Measurements from ENCODE around the gene BIN1.

- no peak for TF ChIP-seq POU2F2 (IDR thresholded peaks at IDR 0.05; ENCODE audit: low read depth, low read length)
- TF ChIP-seq POLR2A (IDR thresholded peaks at IDR 0.05; ENCODE audit: low read depth, low read length) = no peak
- no peak for TF ChIP-seq POLR2AphosphoS5 (IDR thresholded peaks at IDR 0.05; ENCODE audit: low read depth, low read length)
- no peak for TF ChIP-seq TAF1 (IDR thresholded peaks at IDR 0.05; ENCODE audit: low read depth, low read length)
- TF ChIP-seq PAX5 (IDR thresholded peaks at IDR 0.05; ENCODE audit: insufficient read depth, low read length, severe bottlenecking) = no peak
- no peak for TF ChIP-seq SPI1 (IDR thresholded peaks at IDR 0.05; ENCODE audit: low read depth, low read length)
Measured at GRCh38 chr2:127003070-127003800, 103.7 kb downstream of the BIN1 start.

All from GM12891 (cell line).